PFSK-1 (cell line): ENCODE results near the gene ADGRB2.

Source experiments
- POLR2AphosphoS5 ChIP-seq: IDR thresholded peaks from 2 replicates; pipeline ENCODE4 v1.6.1; 2012; ENCODE audit warnings: low read depth, mild to moderate bottlenecking, control low read depth, low read length, moderate library complexity
- REST ChIP-seq, 2 experiments: IDR thresholded peaks; 2 replicates each; pipeline versions ENCODE4 v1.6.1 to v1.8.0; 2011 to 2012; ENCODE audit warnings: low read depth in 2 of 2, low read length in 2 of 2, control low read depth in 1 of 2, inconsistent platforms in 1 of 2, mild to moderate bottlenecking in 1 of 2, moderate library complexity in 1 of 2; ENCODE audit not compliant: insufficient read depth in 1 of 2
- SIN3A ChIP-seq: IDR thresholded peaks from 2 replicates; pipeline ENCODE4 v1.6.1; 2012; ENCODE audit warnings: mild to moderate bottlenecking, low read length, moderate library complexity, borderline replicate concordance; ENCODE audit not compliant: insufficient read depth
- TAF1 ChIP-seq: IDR thresholded peaks from 2 replicates; pipeline ENCODE4 v1.6.1; 2012; ENCODE audit warnings: low read length, control low read depth, borderline replicate concordance; ENCODE audit not compliant: insufficient read depth

GRCh38 chr1:31767225-31767624 is 3.1 kb upstream of the ADGRB2 start:
- TF ChIP-seq REST (IDR thresholded peaks at IDR 0.05; ENCODE audit: insufficient read depth in 1 of 2, low read depth in 2 of 2, low read length in 2 of 2) (no peak), POLR2AphosphoS5 (no peak), TAF1 (no peak), SIN3A (no peak)
